ENCODE results near the gene KLK7. TPM values are rescaled to one million over a fixed set of nuclear protein-coding genes. Genes with fewer than 3 reads are reported as not detected.

KLK7 gene
- total and polyA plus RNA-seq, 2 of the 4 experiments (the other 2 are of a cell fraction) = not detected

DNA sequence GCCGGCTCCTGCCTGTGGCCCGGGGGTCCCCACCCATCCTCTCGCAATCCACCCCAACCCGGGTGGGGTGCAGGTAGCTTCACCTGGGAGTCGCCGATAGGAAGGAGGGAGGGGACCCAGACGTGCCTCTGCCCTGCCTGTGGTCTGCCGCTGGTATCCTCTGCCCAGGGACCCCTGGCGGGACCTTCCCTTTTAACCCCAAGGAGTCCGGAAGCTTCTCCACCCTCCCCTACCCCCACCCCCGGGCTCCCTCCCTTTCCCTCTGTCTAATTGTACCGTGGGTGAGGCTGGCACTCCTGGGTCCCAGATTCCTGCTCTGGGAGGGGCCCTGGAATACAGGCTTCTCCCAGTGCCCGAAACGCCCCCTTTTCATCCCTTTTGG is 35.8 kb upstream of the KLK7 start, which contains the start of gene KLK10:
TSS of gene KLK10 (minus strand) at position 166 of the 382 bp plus-strand sequence. CDS start 579 bp downstream, outside the sequence.
- Histone ChIP-seq H3K36me3 (ENCODE audit: control insufficient read depth, insufficient read depth, low read length) (no peaks in the 10 kb centered on the region), H2AK9ac (replicated peaks; ENCODE audit: low read depth, low read length, poor library complexity) (no peak within 1 kb of the TSS), H3K14ac (replicated peaks; ENCODE audit: low read depth, low read length) (no peak within 1 kb of the TSS), H2AK5ac (ENCODE audit: low read depth, low read length) (no peak within 1 kb of the TSS), H3K4me2 (ENCODE audit: low read depth, low read length) (peak within 1 kb of the TSS; percentile 40; the same call in 1 of the 2 replicates), H3K18ac (ENCODE audit: low read depth, low read length) (no peak within 1 kb of the TSS), H4K8ac (ENCODE audit: low read depth in 2 of 2, low read length in 2 of 2) (no peak within 1 kb of the TSS), H2BK5ac (ENCODE audit: low read depth, low read length, poor library complexity, severe bottlenecking) (no peak within 1 kb of the TSS), H2AFZ (replicated peaks; ENCODE audit: low read length, poor library complexity) (peak within 1 kb of the TSS; percentile 56), H3K4ac (ENCODE audit: low read depth, low read length) (no peak within 1 kb of the TSS), H3K4me1 (ENCODE audit: control insufficient read depth, insufficient read depth, low read length) (no peaks in the 10 kb centered on the region), H3K4me3 (ENCODE audit: insufficient read depth, low read depth, low read length) (peak within 1 kb of the TSS; percentile 4; the same call in 1 of the 2 replicates), H4K5ac (ENCODE audit: low read depth, low read length) (no peak within 1 kb of the TSS), H3K9ac (ENCODE audit: low read depth, low read length) (no peak within 1 kb of the TSS), H3K9me1 (ENCODE audit: insufficient read depth, low read length) (no peaks in the 10 kb centered on the region), H3K23ac (ENCODE audit: low read depth, low read length) (no peak within 1 kb of the TSS), H3K27ac (ENCODE audit: insufficient read depth, low read length) (no peak within 1 kb of the TSS), H3K9me3 (ENCODE audit: control insufficient read depth, insufficient read depth, low read length) (no peaks in the 10 kb centered on the region; the same call in 1 of the 2 replicates), H3K79me1 (ENCODE audit: low read depth in 1 of 2, low read length in 2 of 2) (no peaks in the 10 kb centered on the region), H2BK15ac (ENCODE audit: low read depth, low read length) (no peak within 1 kb of the TSS), H3K56ac (ENCODE audit: extremely low read depth, insufficient read depth, low read length) (no peak within 1 kb of the TSS), H2BK120ac (ENCODE audit: low read depth, low read length) (no peak within 1 kb of the TSS), H2BK20ac (ENCODE audit: low read depth, low read length) (no peak within 1 kb of the TSS), H4K91ac (ENCODE audit: insufficient read depth, low read depth, low read length) (no peak within 1 kb of the TSS), H4K20me1 (ENCODE audit: insufficient read depth, low read length) (no peaks in the 10 kb centered on the region), H3K27me3 (ENCODE audit: control insufficient read depth, insufficient read depth, low read length) (peaks cover 19% of the 10 kb centered on the region)
- TF ChIP-seq NFE2L2 (IDR thresholded peaks at IDR 0.05; ENCODE audit: low read depth, low read length) (no peak), CEBPB (IDR thresholded peaks at IDR 0.05; ENCODE audit: low read depth, low read length) (no peak), SMC3 (IDR thresholded peaks at IDR 0.05; ENCODE audit: low read depth, low read length) (no peak), POLR2A (IDR thresholded peaks at IDR 0.05; ENCODE audit: low read depth, low read length) (no peak), RCOR1 (IDR thresholded peaks at IDR 0.05; ENCODE audit: insufficient replicate concordance, low read length) (no peak), CHD1 (IDR thresholded peaks at IDR 0.05; ENCODE audit: low read depth, low read length) (no peak), MAFK (IDR thresholded peaks at IDR 0.05; ENCODE audit: low read depth, low read length) (no peak), MAZ (IDR thresholded peaks at IDR 0.05; ENCODE audit: borderline replicate concordance, low read depth, low read length) (no peak), MXI1 (IDR thresholded peaks at IDR 0.05; ENCODE audit: borderline replicate concordance, low read depth, low read length) (no peak), BHLHE40 (IDR thresholded peaks at IDR 0.05; ENCODE audit: low read depth, low read length) (no peak), FOS (IDR thresholded peaks at IDR 0.05; ENCODE audit: low read depth, low read length) (no peak), CTCF (conservative IDR thresholded peaks at IDR 0.05; ENCODE audit: low read depth, low read length) (no peak), RAD21 (IDR thresholded peaks at IDR 0.05; ENCODE audit: low read length) (no peak), USF2 (IDR thresholded peaks at IDR 0.05; ENCODE audit: low read depth, low read length) (no peak), RFX5 (IDR thresholded peaks at IDR 0.05; ENCODE audit: low read depth, low read length) (no peak)
- TF ChIP-seq, protein P1, sequence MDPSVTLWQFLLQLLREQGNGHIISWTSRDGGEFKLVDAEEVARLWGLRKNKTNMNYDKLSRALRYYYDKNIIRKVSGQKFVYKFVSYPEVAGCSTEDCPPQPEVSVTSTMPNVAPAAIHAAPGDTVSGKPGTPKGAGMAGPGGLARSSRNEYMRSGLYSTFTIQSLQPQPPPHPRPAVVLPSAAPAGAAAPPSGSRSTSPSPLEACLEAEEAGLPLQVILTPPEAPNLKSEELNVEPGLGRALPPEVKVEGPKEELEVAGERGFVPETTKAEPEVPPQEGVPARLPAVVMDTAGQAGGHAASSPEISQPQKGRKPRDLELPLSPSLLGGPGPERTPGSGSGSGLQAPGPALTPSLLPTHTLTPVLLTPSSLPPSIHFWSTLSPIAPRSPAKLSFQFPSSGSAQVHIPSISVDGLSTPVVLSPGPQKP (IDR thresholded peaks at IDR 0.05; ENCODE audit: borderline replicate concordance, low read depth, low read length) = no peak
- in situ Hi-C loops (cut with MboI; ENCODE audit: low sequenced_read_pairs) (no loop called here), dilution Hi-C loops (cut with HindIII; ENCODE audit: low sequenced_read_pairs, unreplicated experiment) (no loop called here), intact Hi-C loops (cut with micrococcal nuclease) (loop anchor here (10.0 kb wide), 1 partner anchor 665 kb away; no protein-coding TSS in a partner anchor)
- WGBS, 2 experiments (ENCODE audit: extremely low coverage in 2 of 2, insufficient read length in 1 of 2) = no CpG with 5 or more reads among the region's 14 CpGs
- POLR2A ChIA-PET (ENCODE audit: unreplicated experiment) = no interaction called here
- DNase-seq (no peak), ATAC-seq (ENCODE audit: low read depth) (no peak)
- CTCF ChIA-PET = interaction anchor here (0.5 kb wide), 1 partner anchor 45 kb away, joined by 7 read pairs; no protein-coding TSS in a partner anchor
- BruUV-seq (replicated peaks) = no TSS peak
